SK-N-SH treated with all-trans-retinoic acid at 6 μM for 48 hours (cell line): ENCODE data around the gene SYCE1.
"Not testable (repeated sequence)": the region's sequence is repeated elsewhere in the genome, so short reads cannot be mapped to it uniquely, and the experiment has no call there.

Experiments
- ATAC-seq: fragments of 200-7000 bp; cut with Tn5 transposase; 3 replicates; pipeline ENCODE4 v1.9.1; 2020; ENCODE audit warnings: mild to moderate bottlenecking, moderate library complexity
- ARNTL ChIP-seq: fragments of 450-650 bp; formaldehyde crosslinking; IDR thresholded peaks from 2 replicates; pipeline ENCODE4 v1.5.0; 2020; ENCODE audit warnings: low read depth, mild to moderate bottlenecking, moderate library complexity, borderline replicate concordance
- BACH2 ChIP-seq: fragments of 250-450 bp; sonication (Bioruptor Pico); IDR thresholded peaks from 2 replicates; pipeline ENCODE4 v1.9.0; 2021; ENCODE audit warnings: mild to moderate bottlenecking, borderline replicate concordance
- CSDC2 ChIP-seq: fragments of 250-450 bp; sonication (Bioruptor Pico); IDR thresholded peaks from 2 replicates; pipeline ENCODE4 v1.5.0; 2020; ENCODE audit warnings: mild to moderate bottlenecking, moderate library complexity
- ESRRG ChIP-seq: fragments of 250-450 bp; sonication (Bioruptor Pico); IDR thresholded peaks from 2 replicates; pipeline ENCODE4 v1.6.1; 2021; ENCODE audit warnings: mild to moderate bottlenecking
- GLIS3 ChIP-seq: fragments of 250-450 bp; sonication (Bioruptor Pico); IDR thresholded peaks from 2 replicates; pipeline ENCODE4 v1.5.0; 2020; ENCODE audit warnings: mild to moderate bottlenecking, moderate library complexity
- OSR1 ChIP-seq: fragments of 250-450 bp; sonication (Bioruptor Pico); IDR thresholded peaks from 2 replicates; pipeline ENCODE4 v1.8.0; 2022; ENCODE audit warnings: moderate library complexity, mild to moderate bottlenecking, inconsistent platforms
- RARB ChIP-seq: fragments of 250-450 bp; sonication (Bioruptor Pico); IDR thresholded peaks from 2 replicates; pipeline ENCODE4 v1.8.0; 2021; ENCODE audit warnings: mild to moderate bottlenecking, moderate library complexity
- SNAI2 ChIP-seq: fragments of 250-450 bp; sonication (Bioruptor Pico); IDR thresholded peaks from 2 replicates; pipeline ENCODE4 v1.5.0; 2020; ENCODE audit warnings: mild to moderate bottlenecking, moderate library complexity
- TCF4 ChIP-seq: fragments of 250-450 bp; sonication (Bioruptor Pico); IDR thresholded peaks from 2 replicates; pipeline ENCODE4 v1.8.0; 2021; ENCODE audit warnings: mild to moderate bottlenecking, moderate library complexity, borderline replicate concordance
- ZC3H10 ChIP-seq: fragments of 250-450 bp; sonication (Bioruptor Pico); IDR thresholded peaks from 2 replicates; pipeline ENCODE4 v1.5.1; 2021; ENCODE audit warnings: mild to moderate bottlenecking, moderate library complexity
- ZFP30 ChIP-seq: fragments of 450-650 bp; formaldehyde crosslinking; IDR thresholded peaks from 2 replicates; pipeline ENCODE4 v1.5.0; 2022; ENCODE audit warnings: mild to moderate bottlenecking, moderate library complexity
- ZNF565 ChIP-seq: fragments of 450-650 bp; formaldehyde crosslinking; conservative IDR thresholded peaks from 2 replicates; pipeline ENCODE4 v1.5.0; 2020; ENCODE audit warnings: low read depth, mild to moderate bottlenecking, moderate library complexity
- ZNF70 ChIP-seq: fragments of 450-650 bp; formaldehyde crosslinking; IDR thresholded peaks from 2 replicates; pipeline ENCODE4 v1.5.0; 2020; ENCODE audit warnings: mild to moderate bottlenecking, moderate library complexity
- ZNF8 ChIP-seq: fragments of 450-650 bp; formaldehyde crosslinking; IDR thresholded peaks from 2 replicates; pipeline ENCODE4 v1.5.0; 2020; ENCODE audit warnings: mild to moderate bottlenecking, moderate library complexity
- TF ChIP-seq, protein P1 (sequence below): fragments of 250-450 bp; sonication (Bioruptor Pico); IDR thresholded peaks from 2 replicates; pipeline ENCODE4 v1.5.1; 2021; ENCODE audit warnings: mild to moderate bottlenecking, moderate library complexity
- TF ChIP-seq, protein P2 (sequence below): fragments of 250-450 bp; sonication (Bioruptor Pico); IDR thresholded peaks from 2 replicates; pipeline ENCODE4 v1.5.1; 2020; ENCODE audit warnings: low read depth, mild to moderate bottlenecking, moderate library complexity
- TF ChIP-seq, protein P3 (sequence below): fragments of 250-450 bp; sonication (Bioruptor Pico); IDR thresholded peaks from 2 replicates; pipeline ENCODE4 v1.8.0; 2020; ENCODE audit warnings: mild to moderate bottlenecking, moderate library complexity, borderline replicate concordance
- TF ChIP-seq, protein P4 (sequence below): fragments of 250-450 bp; sonication (Bioruptor Pico); IDR thresholded peaks from 2 replicates; pipeline ENCODE4 v1.5.0; 2020; ENCODE audit warnings: mild to moderate bottlenecking, moderate library complexity
- TF ChIP-seq, protein P5 (sequence below): fragments of 250-450 bp; sonication (Bioruptor Pico); IDR thresholded peaks from 2 replicates; pipeline ENCODE4 v1.8.0; 2021; ENCODE audit warnings: low read depth, mild to moderate bottlenecking, moderate library complexity, borderline replicate concordance

Gene SYCE1

DNA sequence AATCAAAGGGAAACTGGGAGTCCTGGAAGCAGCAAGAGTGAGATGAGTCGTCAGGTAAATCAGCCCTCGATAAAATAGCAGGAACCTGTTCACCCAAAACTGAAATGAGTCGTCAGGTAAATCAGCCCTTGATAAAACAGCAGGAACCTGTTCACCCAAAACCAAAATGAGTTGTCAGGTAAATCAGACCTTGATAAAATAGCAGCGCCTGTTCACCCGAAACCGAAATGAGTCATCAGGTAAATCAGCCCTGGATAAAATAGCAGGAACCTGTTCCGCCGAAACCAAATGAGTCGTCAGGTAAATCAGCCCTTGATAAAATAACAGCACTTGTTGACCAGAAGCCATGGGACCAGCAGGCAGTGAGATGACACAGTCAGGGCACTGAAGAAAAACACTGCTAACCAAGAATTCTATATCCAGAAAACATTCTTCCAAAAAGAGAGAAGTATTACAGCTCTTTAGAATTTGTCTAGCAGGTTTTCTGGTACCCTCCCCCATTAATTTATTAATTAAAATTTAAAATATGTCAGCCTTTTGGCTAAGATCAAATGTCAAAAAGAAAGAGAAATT is 41.7 kb downstream of the SYCE1 start:
- no peak for ATAC-seq
- TF ChIP-seq GLIS3 (CRISPR knock-in tag) (no peak), ZNF565 (CRISPR knock-in tag) (no peak), RARB (CRISPR knock-in tag) (no peak), TCF4 (CRISPR knock-in tag) (no peak), SNAI2 (no peak), CSDC2 (CRISPR knock-in tag) (no peak), ESRRG (CRISPR knock-in tag) (no peak), ZNF70 (CRISPR knock-in tag) (no peak)
- TF ChIP-seq, protein P1, sequence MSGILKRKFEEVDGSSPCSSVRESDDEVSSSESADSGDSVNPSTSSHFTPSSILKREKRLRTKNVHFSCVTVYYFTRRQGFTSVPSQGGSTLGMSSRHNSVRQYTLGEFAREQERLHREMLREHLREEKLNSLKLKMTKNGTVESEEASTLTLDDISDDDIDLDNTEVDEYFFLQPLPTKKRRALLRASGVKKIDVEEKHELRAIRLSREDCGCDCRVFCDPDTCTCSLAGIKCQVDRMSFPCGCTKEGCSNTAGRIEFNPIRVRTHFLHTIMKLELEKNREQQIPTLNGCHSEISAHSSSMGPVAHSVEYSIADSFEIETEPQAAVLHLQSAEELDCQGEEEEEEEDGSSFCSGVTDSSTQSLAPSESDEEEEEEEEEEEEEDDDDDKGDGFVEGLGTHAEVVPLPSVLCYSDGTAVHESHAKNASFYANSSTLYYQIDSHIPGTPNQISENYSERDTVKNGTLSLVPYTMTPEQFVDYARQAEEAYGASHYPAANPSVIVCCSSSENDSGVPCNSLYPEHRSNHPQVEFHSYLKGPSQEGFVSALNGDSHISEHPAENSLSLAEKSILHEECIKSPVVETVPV (CRISPR knock-in tag), result no peak
- TF ChIP-seq, protein P2, sequence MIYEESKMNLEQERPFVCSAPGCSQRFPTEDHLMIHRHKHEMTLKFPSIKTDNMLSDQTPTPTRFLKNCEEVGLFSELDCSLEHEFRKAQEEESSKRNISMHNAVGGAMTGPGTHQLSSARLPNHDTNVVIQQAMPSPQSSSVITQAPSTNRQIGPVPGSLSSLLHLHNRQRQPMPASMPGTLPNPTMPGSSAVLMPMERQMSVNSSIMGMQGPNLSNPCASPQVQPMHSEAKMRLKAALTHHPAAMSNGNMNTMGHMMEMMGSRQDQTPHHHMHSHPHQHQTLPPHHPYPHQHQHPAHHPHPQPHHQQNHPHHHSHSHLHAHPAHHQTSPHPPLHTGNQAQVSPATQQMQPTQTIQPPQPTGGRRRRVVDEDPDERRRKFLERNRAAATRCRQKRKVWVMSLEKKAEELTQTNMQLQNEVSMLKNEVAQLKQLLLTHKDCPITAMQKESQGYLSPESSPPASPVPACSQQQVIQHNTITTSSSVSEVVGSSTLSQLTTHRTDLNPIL (CRISPR knock-in tag), result no peak
- TF ChIP-seq, protein P3, sequence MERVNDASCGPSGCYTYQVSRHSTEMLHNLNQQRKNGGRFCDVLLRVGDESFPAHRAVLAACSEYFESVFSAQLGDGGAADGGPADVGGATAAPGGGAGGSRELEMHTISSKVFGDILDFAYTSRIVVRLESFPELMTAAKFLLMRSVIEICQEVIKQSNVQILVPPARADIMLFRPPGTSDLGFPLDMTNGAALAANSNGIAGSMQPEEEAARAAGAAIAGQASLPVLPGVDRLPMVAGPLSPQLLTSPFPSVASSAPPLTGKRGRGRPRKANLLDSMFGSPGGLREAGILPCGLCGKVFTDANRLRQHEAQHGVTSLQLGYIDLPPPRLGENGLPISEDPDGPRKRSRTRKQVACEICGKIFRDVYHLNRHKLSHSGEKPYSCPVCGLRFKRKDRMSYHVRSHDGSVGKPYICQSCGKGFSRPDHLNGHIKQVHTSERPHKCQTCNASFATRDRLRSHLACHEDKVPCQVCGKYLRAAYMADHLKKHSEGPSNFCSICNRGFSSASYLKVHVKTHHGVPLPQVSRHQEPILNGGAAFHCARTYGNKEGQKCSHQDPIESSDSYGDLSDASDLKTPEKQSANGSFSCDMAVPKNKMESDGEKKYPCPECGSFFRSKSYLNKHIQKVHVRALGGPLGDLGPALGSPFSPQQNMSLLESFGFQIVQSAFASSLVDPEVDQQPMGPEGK (CRISPR knock-in tag), result no peak
- TF ChIP-seq, protein P4, sequence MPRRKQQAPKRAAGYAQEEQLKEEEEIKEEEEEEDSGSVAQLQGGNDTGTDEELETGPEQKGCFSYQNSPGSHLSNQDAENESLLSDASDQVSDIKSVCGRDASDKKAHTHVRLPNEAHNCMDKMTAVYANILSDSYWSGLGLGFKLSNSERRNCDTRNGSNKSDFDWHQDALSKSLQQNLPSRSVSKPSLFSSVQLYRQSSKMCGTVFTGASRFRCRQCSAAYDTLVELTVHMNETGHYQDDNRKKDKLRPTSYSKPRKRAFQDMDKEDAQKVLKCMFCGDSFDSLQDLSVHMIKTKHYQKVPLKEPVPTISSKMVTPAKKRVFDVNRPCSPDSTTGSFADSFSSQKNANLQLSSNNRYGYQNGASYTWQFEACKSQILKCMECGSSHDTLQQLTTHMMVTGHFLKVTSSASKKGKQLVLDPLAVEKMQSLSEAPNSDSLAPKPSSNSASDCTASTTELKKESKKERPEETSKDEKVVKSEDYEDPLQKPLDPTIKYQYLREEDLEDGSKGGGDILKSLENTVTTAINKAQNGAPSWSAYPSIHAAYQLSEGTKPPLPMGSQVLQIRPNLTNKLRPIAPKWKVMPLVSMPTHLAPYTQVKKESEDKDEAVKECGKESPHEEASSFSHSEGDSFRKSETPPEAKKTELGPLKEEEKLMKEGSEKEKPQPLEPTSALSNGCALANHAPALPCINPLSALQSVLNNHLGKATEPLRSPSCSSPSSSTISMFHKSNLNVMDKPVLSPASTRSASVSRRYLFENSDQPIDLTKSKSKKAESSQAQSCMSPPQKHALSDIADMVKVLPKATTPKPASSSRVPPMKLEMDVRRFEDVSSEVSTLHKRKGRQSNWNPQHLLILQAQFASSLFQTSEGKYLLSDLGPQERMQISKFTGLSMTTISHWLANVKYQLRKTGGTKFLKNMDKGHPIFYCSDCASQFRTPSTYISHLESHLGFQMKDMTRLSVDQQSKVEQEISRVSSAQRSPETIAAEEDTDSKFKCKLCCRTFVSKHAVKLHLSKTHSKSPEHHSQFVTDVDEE (CRISPR knock-in tag), result no peak

DNA sequence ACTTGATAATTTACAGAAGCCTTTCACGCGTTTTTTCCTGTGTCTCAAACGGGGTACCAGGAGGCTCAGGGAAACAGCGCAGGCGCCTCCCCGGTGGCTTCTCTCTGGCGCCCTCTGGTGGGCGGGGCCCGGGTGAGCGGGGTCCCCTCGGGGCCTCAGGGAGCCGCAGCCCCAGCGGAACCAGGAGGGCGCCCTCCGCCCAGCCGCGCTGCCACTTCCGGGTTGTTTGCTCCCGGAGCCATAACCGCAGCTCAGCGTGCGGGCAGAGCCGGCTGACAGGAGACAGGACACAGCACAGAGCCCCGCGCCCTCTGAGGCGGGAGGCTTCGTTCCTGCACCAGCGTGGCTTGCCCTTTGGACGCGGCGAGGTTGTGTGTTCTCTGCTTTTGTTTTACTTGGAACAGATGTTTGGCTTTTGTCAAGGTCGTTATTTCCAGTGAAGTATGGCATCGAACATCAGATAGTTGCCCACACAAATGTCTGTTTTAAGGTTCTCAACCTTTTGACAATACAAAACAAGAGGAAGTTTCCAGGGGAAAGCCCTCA is 45.1 kb downstream of the SYCE1 start:
- TF ChIP-seq ZNF70 (CRISPR knock-in tag) (no peak), ZNF8 (CRISPR knock-in tag) (no peak), OSR1 (CRISPR knock-in tag) (no peak), ZC3H10 (CRISPR knock-in tag) (no peak), GLIS3 (CRISPR knock-in tag) (no peak), ESRRG (CRISPR knock-in tag) (no peak), RARB (CRISPR knock-in tag) (no peak), ZNF565 (CRISPR knock-in tag) (no peak), BACH2 (CRISPR knock-in tag) (no peak), SNAI2 (no peak; the same call in 1 of the 2 replicates), CSDC2 (CRISPR knock-in tag) (no peak), ZFP30 (no peak), ARNTL (CRISPR knock-in tag) (no peak), TCF4 (CRISPR knock-in tag) (no peak)
- TF ChIP-seq, protein P5, sequence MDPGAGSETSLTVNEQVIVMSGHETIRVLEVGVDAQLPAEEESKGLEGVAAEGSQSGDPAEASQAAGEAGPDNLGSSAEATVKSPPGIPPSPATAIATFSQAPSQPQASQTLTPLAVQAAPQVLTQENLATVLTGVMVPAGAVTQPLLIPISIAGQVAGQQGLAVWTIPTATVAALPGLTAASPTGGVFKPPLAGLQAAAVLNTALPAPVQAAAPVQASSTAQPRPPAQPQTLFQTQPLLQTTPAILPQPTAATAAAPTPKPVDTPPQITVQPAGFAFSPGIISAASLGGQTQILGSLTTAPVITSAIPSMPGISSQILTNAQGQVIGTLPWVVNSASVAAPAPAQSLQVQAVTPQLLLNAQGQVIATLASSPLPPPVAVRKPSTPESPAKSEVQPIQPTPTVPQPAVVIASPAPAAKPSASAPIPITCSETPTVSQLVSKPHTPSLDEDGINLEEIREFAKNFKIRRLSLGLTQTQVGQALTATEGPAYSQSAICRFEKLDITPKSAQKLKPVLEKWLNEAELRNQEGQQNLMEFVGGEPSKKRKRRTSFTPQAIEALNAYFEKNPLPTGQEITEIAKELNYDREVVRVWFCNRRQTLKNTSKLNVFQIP (CRISPR knock-in tag), result no peak
- TF ChIP-seq, protein P3 (CRISPR knock-in tag), result no peak
- TF ChIP-seq, protein P4 (CRISPR knock-in tag), result no peak
- TF ChIP-seq, protein P1 (CRISPR knock-in tag), result no peak
- ATAC-seq, result peak; percentile 100

DNA sequence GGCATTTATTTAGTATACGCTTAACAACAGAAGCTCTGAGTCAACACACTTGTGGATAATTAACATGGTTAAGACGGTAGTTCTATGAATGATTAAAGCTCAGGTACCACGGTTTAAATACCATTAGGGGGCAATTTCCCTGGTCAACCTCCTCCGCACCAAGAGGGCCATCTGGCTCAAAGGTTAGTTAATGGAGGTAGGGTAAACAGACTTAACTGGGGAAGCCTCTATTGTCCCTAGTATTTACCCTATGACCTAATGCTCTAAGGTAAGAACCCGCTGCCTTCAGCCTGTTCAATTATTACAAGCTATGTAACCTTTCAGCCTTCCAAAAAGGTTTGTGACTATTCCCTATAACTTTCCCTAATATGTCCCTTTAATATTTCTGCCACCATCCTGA is 46.9 kb downstream of the SYCE1 start:
- ATAC-seq, result not testable (repeated sequence)
